SJSA1 (cell line): Measurements from ENCODE around the gene RPL6. TPM values are rescaled to one million over a fixed set of nuclear protein-coding genes. Genes with fewer than 3 reads are reported as not detected.
A peak's percentile ranks its signal among the peaks of the same experiment; 100 is the strongest.

Experiments used
- DNase-seq, 2 experiments: peaks; one replicate each; pipeline ENCODE4 v3.0.0-alpha.2; 2015 to 2020; ENCODE audit warnings: low spot score in 2 of 2, low read depth in 1 of 2
- H3K27ac ChIP-seq: fragments of 250-450 bp; sonication (Bioruptor Pico); 2 replicates; pipeline ENCODE4 v1.5.1; 2020; ENCODE audit warnings: mild to moderate bottlenecking, moderate library complexity
- H3K27me3 ChIP-seq: fragments of 250-450 bp; sonication (Bioruptor Pico); replicated peaks from 2 replicates; pipeline ENCODE4 v1.5.1; 2020; ENCODE audit warnings: mild to moderate bottlenecking, moderate library complexity
- H3K36me3 ChIP-seq: fragments of 250-450 bp; sonication (Bioruptor Pico); 2 replicates; pipeline ENCODE4 v1.5.1; 2020; ENCODE audit warnings: mild to moderate bottlenecking
- H3K4me1 ChIP-seq: fragments of 250-450 bp; sonication (Bioruptor Pico); replicated peaks from 2 replicates; pipeline ENCODE4 v1.6.1; 2021; ENCODE audit warnings: mild to moderate bottlenecking
- H3K4me3 ChIP-seq: fragments of 250-450 bp; sonication (Bioruptor Pico); 2 replicates; pipeline ENCODE4 v1.5.1; 2020; ENCODE audit warnings: mild to moderate bottlenecking
- H3K9me3 ChIP-seq: fragments of 250-450 bp; sonication (Bioruptor Pico); replicated peaks from 2 replicates; pipeline ENCODE4 v1.5.1; 2020; ENCODE audit warnings: mild to moderate bottlenecking
- total RNA-seq: library from RNA; depleted of rRNA; stranded (reverse); fragments of >200 nt; shearing (Covaris generic); gene quantifications from 2 replicates; pipeline ENCODE4 v1.2.3, GENCODE V29; 2014; rRNA removed

RPL6 gene
- total RNA-seq, 1 experiment from 2014 or later: 1,116 TPM

DNA sequence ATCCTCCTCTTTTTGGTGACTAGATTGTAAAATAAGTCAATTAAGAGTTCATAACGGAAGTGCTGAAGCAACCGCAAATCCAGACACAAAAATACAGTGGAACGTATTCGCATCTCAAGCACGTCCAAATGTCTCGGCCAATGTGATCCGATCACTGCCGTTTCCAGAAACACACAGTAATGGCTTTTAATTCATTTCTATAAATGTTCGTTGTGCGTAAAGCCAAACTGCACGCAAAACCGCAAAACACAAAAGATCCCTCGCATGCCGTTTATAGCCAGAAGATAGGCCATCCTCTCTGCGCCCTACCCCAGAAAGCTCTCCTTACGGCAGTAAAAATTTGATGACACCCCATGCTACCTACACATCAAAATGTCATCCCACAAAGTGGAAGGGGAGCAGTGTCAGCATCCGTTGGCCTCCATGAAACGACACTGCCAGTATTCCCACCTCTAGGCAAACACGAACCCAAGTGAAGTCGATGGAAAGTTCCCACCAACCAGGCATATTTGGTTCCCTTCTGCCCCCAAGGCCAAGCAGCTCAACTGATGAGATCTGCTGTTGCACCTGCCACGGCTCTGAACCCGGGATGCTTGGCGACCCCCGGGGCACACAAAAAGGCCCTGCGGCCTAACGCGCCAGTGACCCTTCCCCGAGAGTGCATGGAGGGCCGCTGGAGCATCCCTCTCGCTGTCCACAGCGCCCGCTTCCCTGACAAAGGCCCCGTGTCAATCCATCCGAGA is 28.6 kb downstream of the RPL6 start:
- H3K27me3 ChIP-seq: no peaks in the 10 kb centered on the region
- DNase-seq: no peak
- peaks cover 10% of the 10 kb centered on the region for H3K36me3 ChIP-seq
- H3K4me1 ChIP-seq: peaks cover 11% of the 10 kb centered on the region
- H3K9me3 ChIP-seq: no peaks in the 10 kb centered on the region
- H3K4me3 ChIP-seq: peak overlapping the region; percentile 99
- no peak overlapping the region for H3K27ac ChIP-seq

DNA sequence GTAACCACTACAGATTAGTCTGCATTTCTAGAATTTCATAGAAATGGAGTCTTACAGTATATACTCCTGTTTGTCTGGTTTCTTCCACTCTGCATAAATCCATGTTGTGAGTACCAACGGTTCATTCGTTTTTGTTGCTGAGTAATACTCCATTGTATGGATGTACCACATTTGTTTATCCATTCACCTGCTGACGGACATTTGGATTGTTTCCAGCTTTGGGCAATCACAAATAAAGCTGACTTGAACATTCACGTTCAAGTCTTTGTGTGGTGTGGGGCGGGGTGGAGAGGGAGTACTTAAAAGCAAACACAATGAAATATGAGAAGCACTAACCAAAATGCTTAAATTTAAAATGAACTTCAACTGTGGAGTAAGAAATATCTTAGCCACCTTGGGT is 34.3 kb downstream of the RPL6 start:
- Histone ChIP-seq H3K27me3 (no peaks in the 10 kb centered on the region), H3K9me3 (no peaks in the 10 kb centered on the region), H3K4me1 (no peaks in the 10 kb centered on the region), H3K27ac (no peak overlapping the region), H3K36me3 (no peaks in the 10 kb centered on the region), H3K4me3 (no peak overlapping the region)
- DNase-seq: no peak

- no peaks in the 10 kb centered on the region for H3K9me3 ChIP-seq
- DNase-seq: no peak
- no peaks in the 10 kb centered on the region for H3K4me1 ChIP-seq
- H3K4me3 ChIP-seq: no peak overlapping the region
- no peaks in the 10 kb centered on the region for H3K36me3 ChIP-seq
- H3K27ac ChIP-seq: no peak overlapping the region
- no peaks in the 10 kb centered on the region for H3K27me3 ChIP-seq
Measured at GRCh38 chr12:112374166-112374740, 35.2 kb downstream of the RPL6 start.

DNA sequence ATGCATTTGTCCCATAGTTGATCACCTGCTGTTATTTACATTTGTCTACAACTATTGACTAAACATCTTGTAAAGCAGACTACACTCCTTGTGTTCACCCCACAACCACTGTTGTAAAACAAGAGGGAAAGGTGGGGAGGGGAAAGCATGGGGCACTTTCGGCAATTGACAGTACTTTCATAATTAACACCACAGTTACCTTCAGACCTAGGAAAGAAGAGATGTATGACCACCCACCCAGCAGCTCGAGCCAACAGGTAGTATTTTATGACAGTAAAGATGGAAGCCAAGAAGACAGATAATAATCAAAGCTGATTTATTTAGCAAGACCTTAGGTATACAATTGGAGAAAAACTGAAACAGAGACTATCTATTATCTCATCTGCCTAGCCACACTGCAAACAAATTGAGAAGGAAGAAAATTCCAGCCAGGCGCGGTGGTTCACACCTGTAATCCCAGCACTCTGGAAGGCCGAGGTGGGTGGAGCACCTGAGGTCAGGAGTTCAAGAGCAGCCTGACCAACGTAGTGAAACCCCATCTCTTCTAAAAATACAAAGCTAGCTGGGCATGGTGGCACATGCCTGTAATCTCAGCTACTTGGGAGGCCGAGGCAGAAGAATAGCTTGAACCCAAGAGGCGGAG is 38.4 kb downstream of the RPL6 start:
- H3K27ac ChIP-seq: no peak overlapping the region
- no peaks in the 10 kb centered on the region for H3K36me3 ChIP-seq
- no peaks in the 10 kb centered on the region for H3K27me3 ChIP-seq
- H3K4me3 ChIP-seq: no peak overlapping the region
- no peaks in the 10 kb centered on the region for H3K9me3 ChIP-seq
- DNase-seq: no peak
- H3K4me1 ChIP-seq: no peaks in the 10 kb centered on the region

DNA sequence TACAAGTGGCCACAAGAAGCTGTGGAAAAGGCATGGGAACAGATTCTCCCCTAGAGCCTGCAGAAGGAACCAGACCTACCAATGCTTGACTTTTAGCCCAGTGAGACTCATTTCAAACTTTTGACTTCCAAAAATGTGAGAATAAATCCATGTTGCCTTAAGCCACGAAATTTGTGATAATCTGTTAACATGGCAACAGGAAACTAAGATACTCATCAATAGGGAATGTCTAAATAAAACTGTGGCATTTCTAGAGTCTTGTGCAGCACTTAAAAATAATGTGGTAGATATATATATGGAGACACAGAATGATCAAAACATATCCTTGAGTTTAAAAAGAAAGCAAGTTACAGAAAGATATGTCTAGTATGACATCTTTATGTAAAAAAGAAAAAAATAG is 39.2 kb downstream of the RPL6 start:
- no peak for DNase-seq
- H3K4me1 ChIP-seq: no peaks in the 10 kb centered on the region
- H3K9me3 ChIP-seq: no peaks in the 10 kb centered on the region
- H3K4me3 ChIP-seq: no peak overlapping the region
- no peaks in the 10 kb centered on the region for H3K27me3 ChIP-seq
- H3K36me3 ChIP-seq: no peaks in the 10 kb centered on the region
- no peak overlapping the region for H3K27ac ChIP-seq

GRCh38 chr12:112368856-112369255 is 40.5 kb downstream of the RPL6 start:
- Histone ChIP-seq H3K27ac (no peak overlapping the region), H3K4me1 (no peaks in the 10 kb centered on the region), H3K4me3 (no peak overlapping the region), H3K9me3 (no peaks in the 10 kb centered on the region), H3K36me3 (no peaks in the 10 kb centered on the region), H3K27me3 (no peaks in the 10 kb centered on the region)
- no peak for DNase-seq

DNA sequence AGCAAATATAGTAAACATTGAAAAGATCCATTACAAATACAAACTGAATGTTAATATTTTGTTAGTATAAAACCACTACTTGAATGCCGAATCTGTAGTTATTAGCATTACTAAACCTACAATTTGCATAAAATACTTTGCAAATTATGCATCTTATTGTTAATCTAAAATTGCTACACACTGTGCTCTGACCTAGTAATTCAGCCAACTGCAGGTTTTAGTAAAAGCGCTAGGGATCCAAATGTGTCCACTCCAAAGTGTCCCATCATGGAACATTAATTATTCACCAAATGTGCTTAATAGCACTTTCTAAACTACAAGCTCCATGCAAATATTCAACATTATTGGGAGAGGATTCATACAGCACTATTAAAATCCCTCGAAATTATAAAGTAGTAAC is 41.4 kb downstream of the RPL6 start:
- no peak for DNase-seq
- no peaks in the 10 kb centered on the region for H3K36me3 ChIP-seq
- no peaks in the 10 kb centered on the region for H3K9me3 ChIP-seq
- no peak overlapping the region for H3K4me3 ChIP-seq
- no peaks in the 10 kb centered on the region for H3K4me1 ChIP-seq
- no peaks in the 10 kb centered on the region for H3K27me3 ChIP-seq
- no peak overlapping the region for H3K27ac ChIP-seq

- H3K27me3 ChIP-seq: no peaks in the 10 kb centered on the region
- no peaks in the 10 kb centered on the region for H3K4me1 ChIP-seq
- no peak overlapping the region for H3K4me3 ChIP-seq
- no peaks in the 10 kb centered on the region for H3K36me3 ChIP-seq
- DNase-seq: no peak
- no peaks in the 10 kb centered on the region for H3K9me3 ChIP-seq
- no peak overlapping the region for H3K27ac ChIP-seq
Measured at GRCh38 chr12:112362310-112362709, 47.1 kb downstream of the RPL6 start.

DNA sequence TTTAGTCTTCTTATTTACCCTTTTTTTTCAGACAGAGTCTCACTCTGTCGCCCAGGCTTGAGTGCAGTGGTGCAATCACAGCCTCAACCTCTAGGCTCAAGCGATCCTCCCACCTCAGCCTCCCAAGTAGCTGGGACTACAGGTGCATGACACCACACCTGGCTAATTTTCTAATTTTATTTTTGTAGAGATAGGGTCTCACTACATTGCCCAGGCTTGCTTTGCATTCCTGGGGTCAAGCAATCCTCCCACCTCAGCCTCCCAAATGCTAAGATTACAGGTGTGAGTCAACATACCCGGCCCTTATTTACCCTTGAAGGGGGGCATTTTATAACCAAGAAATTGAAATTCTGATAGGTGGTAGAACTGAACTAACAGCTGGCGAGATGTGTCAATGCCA is 48.1 kb downstream of the RPL6 start:
- Histone ChIP-seq H3K36me3 (no peaks in the 10 kb centered on the region), H3K4me1 (no peaks in the 10 kb centered on the region), H3K27me3 (no peaks in the 10 kb centered on the region), H3K27ac (no peak overlapping the region), H3K4me3 (no peak overlapping the region), H3K9me3 (no peaks in the 10 kb centered on the region)
- no peak for DNase-seq

GRCh38 chr12:112359290-112359689 is 50.1 kb downstream of the RPL6 start:
- no peaks in the 10 kb centered on the region for H3K27me3 ChIP-seq

GRCh38 chr12:112357214-112357613 is 52.2 kb downstream of the RPL6 start:
- Histone ChIP-seq H3K27me3 (no peaks in the 10 kb centered on the region), H3K27ac (no peak overlapping the region), H3K36me3 (no peaks in the 10 kb centered on the region), H3K9me3 (no peaks in the 10 kb centered on the region), H3K4me3 (no peak overlapping the region), H3K4me1 (peaks cover 8% of the 10 kb centered on the region)
- DNase-seq: no peak

More at GRCh38 chr12:112359290-112359689, 50.1 kb downstream of the RPL6 start:
- H3K9me3 ChIP-seq: no peaks in the 10 kb centered on the region
- H3K4me1 ChIP-seq: no peaks in the 10 kb centered on the region
- no peaks in the 10 kb centered on the region for H3K36me3 ChIP-seq
- no peak overlapping the region for H3K4me3 ChIP-seq
- H3K27ac ChIP-seq: no peak overlapping the region
- no peak for DNase-seq

Other genes with a start within 250 kb of the RPL6 start
- 9.6 and 9.8 TPM in 2 replicates for gene HECTD4, start 27.2 kb downstream of the RPL6 start, total RNA-seq
- gene PTPN11, start 9.3 kb upstream of the RPL6 start, total RNA-seq: 88.8 and 124 TPM in 2 replicates